Breast epithelium (tissue), 4 donors: ENCODE measurements around the gene ID3. TPM values are rescaled to one million over a fixed set of nuclear protein-coding genes. Genes with fewer than 3 reads are reported as not detected.

Experiments
- DNase-seq, 2 donors: peaks; one replicate each; pipeline ENCODE4 v3.0.0-alpha.2; 2019; ENCODE audit warnings: low spot score in 2 of 2
- H3K27ac ChIP-seq, 2 donors: fragments of 200-600 bp; sonication (generic) in 1 of 2; one replicate each; pipeline ENCODE4 v1.5.1; 2016 to 2019; ENCODE audit warnings: mild to moderate bottlenecking in 1 of 2
- H3K27me3 ChIP-seq, 2 donors: fragments of 200-600 bp; sonication (generic) in 1 of 2; one replicate each; pipeline versions ENCODE4 v1.5.1 to v1.6.0; 2017 to 2019; ENCODE audit warnings: control low read depth in 1 of 2, mild to moderate bottlenecking in 1 of 2
- H3K36me3 ChIP-seq: fragments of 200-600 bp; one replicate; pipeline ENCODE4 v1.5.1; 2019
- H3K4me1 ChIP-seq, 2 donors: fragments of 200-600 bp; sonication (generic); one replicate each; pipeline ENCODE4 v1.5.1; 2016 to 2019; ENCODE audit warnings: control low read depth in 1 of 2
- H3K4me3 ChIP-seq, 3 donors: fragments of 200-600 bp; sonication (generic); 1 replicate in 2 of 3; 2 replicates in 1 of 3; pipeline ENCODE4 v1.5.1; 2016 to 2019; ENCODE audit warnings: mild to moderate bottlenecking in 3 of 3, moderate library complexity in 2 of 3
- H3K9me3 ChIP-seq, 2 donors: fragments of 200-600 bp; sonication (generic) in 1 of 2; one replicate each; pipeline ENCODE4 v1.5.1; 2016 to 2019; ENCODE audit warnings: control low read depth in 1 of 2
- CTCF ChIP-seq, 3 donors: fragments of 450-650 bp; IDR thresholded peaks; one replicate each; pipeline ENCODE4 v1.5.1; 2016 to 2017; ENCODE audit warnings: antibody characterized with exemption in 3 of 3, mild to moderate bottlenecking in 3 of 3, moderate library complexity in 3 of 3
- POLR2A ChIP-seq: fragments of 450-650 bp; IDR thresholded peaks from one replicate; pipeline ENCODE4 v1.6.1; 2016; ENCODE audit warnings: antibody characterized with exemption, mild to moderate bottlenecking, moderate library complexity
- POLR2AphosphoS5 ChIP-seq, 3 donors: sonication (generic); formaldehyde crosslinking; IDR thresholded peaks; one replicate each; pipeline ENCODE4 v1.6.1; 2017; ENCODE audit warnings: antibody characterized with exemption in 3 of 3
- intact Hi-C: fragments of 100-400 bp; cut with DNase I; formaldehyde crosslinking; loops from one replicate; pipeline ENCODE4 v1.15.1; 2023; ENCODE audit warnings: low total_unique reads
- total RNA-seq, 3 donors: library from RNA; depleted of rRNA; stranded (reverse); fragments of >200 nt; gene quantifications; one replicate each; pipeline ENCODE4 v1.1.0, GENCODE V29; 2016

Gene ID3
- total RNA-seq, 3 donors from 2014 or later = 79.9 to 133 (median 90.9) TPM

- TF ChIP-seq POLR2A (no peak), CTCF (IDR thresholded peaks at IDR 0.05) (no peak), POLR2AphosphoS5 (IDR thresholded peaks at IDR 0.05) (no peak)
- H3K36me3 ChIP-seq = no peaks in the 10 kb centered on the region
- H3K27me3 ChIP-seq = no peaks in the 10 kb centered on the region
- intact Hi-C loops = no loop called here
- H3K27ac ChIP-seq = peak overlapping the region; percentile 68 to 73
- DNase-seq = no peak
- peaks cover 0 to 3% of the 10 kb centered on the region in 2 donors for H3K4me1 ChIP-seq
- peak overlapping the region; percentile 55 to 67 (median 62) for H3K4me3 ChIP-seq
- H3K9me3 ChIP-seq = no peaks in the 10 kb centered on the region
Measured at GRCh38 chr1:23568608-23569383, 9.5 kb upstream of the ID3 start.

DNA sequence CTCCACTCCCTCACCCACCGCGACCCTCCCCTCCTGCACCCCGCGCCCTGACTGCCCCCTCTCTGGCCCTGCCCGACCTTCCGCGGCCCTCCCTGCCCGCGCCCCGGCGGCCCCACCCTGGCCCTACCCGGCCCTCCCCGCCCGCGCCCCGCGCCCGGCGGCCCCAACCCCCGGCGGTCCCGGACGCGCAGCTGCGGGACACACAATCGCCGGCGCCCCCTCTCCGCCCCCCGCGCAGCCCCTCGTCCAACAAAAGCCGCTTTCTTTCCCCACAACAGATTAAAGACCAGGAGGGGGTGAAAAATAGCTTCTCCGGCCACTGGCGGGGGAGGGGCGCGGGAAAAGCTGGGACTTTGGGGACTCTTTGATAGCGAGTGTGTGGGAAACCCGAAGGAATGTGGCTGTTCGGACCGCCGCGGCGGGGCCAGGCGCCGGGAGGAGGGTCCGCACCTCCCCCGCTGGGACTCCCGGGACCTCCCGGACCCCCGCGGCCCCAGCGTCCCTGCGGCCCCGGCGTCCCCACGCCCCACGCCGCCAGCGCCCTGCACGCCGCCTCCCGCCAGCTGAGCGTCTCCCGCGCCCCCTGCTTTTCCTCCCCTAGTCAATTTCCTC is 8.8 kb upstream of the ID3 start:
- intact Hi-C loops = no loop called here

DNA sequence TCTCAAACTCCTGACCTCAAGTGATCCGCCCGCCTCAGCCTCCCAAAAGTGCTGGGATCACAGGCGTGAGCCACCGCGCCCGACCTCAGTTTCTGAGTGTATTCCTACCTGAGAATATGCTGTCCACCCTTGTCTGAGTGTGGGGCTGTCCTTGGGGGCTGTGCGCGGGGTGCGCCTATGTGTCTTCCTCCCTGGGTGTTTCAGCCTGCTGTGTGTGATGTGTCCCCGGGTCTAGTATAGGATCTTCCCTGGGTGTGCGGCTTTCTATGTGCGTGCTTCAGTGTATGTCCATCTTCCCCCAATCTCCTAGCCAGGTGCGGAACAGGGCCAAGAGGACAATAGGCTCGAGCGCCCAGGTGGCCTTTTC is 8.3 kb upstream of the ID3 start:
- peak overlapping the region; percentile 68 to 73 for H3K27ac ChIP-seq
- H3K36me3 ChIP-seq = no peaks in the 10 kb centered on the region
- no peaks in the 10 kb centered on the region for H3K27me3 ChIP-seq
- H3K4me3 ChIP-seq = peak overlapping the region; percentile 55 to 67 (median 62)
- DNase-seq = no peak
- intact Hi-C loops = no loop called here
- no peak for TF ChIP-seq POLR2A
- no peak for TF ChIP-seq POLR2AphosphoS5 (IDR thresholded peaks at IDR 0.05)
- TF ChIP-seq CTCF (IDR thresholded peaks at IDR 0.05) = no peak
- no peaks in the 10 kb centered on the region for H3K9me3 ChIP-seq
- peaks cover 0 to 3% of the 10 kb centered on the region in 2 donors for H3K4me1 ChIP-seq

More for the DNA sequence above, 8.8 kb upstream of the ID3 start:
- TF ChIP-seq POLR2A (no peak), POLR2AphosphoS5 (IDR thresholded peaks at IDR 0.05) (no peak), CTCF (IDR thresholded peaks at IDR 0.05) (no peak)
- peaks cover 0 to 3% of the 10 kb centered on the region in 2 donors for H3K4me1 ChIP-seq
- H3K27ac ChIP-seq = peak overlapping the region; percentile 68 to 73
- H3K36me3 ChIP-seq = no peaks in the 10 kb centered on the region
- H3K27me3 ChIP-seq = no peaks in the 10 kb centered on the region
- no peaks in the 10 kb centered on the region for H3K9me3 ChIP-seq
- H3K4me3 ChIP-seq = peak overlapping the region; percentile 55 to 67 (median 62)
- DNase-seq = no peak

GRCh38 chr1:23566304-23566703 is 7.0 kb upstream of the ID3 start:
- intact Hi-C loops = no loop called here
- Histone ChIP-seq H3K4me1 (peaks cover 0 to 3% of the 10 kb centered on the region in 2 donors), H3K4me3 (no peak overlapping the region), H3K27me3 (no peaks in the 10 kb centered on the region), H3K9me3 (no peaks in the 10 kb centered on the region), H3K36me3 (no peaks in the 10 kb centered on the region), H3K27ac (no peak overlapping the region)
- TF ChIP-seq CTCF (IDR thresholded peaks at IDR 0.05) = no peak
- no peak for TF ChIP-seq POLR2AphosphoS5 (IDR thresholded peaks at IDR 0.05)
- no peak for TF ChIP-seq POLR2A
- no peak for DNase-seq

DNA sequence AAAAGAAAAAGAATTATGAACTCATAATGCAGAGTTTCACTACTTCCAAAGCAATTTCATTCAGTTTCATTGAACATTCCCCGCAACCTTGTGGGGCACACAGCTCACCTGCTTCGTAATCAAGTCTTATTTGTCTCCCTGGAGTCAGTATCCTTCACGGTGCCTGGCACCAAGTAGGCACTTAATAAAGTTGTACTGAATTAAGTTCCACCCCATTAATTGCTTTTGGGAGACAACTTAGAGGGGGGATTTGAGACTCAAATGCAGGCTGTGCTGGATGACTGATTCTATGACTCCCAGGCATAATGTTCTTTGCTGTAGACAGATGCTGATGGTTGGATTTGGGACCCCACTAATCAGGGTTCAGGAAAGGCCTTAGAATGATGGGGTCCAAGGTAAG is 6.5 kb upstream of the ID3 start:
- no peak overlapping the region for H3K4me3 ChIP-seq
- no peaks in the 10 kb centered on the region for H3K36me3 ChIP-seq
- H3K27me3 ChIP-seq = no peaks in the 10 kb centered on the region
- intact Hi-C loops = no loop called here
- peaks cover 0 to 3% of the 10 kb centered on the region in 2 donors for H3K4me1 ChIP-seq
- no peak for DNase-seq
- H3K9me3 ChIP-seq = no peaks in the 10 kb centered on the region
- TF ChIP-seq CTCF (IDR thresholded peaks at IDR 0.05) (no peak), POLR2AphosphoS5 (IDR thresholded peaks at IDR 0.05) (no peak), POLR2A (no peak)
- H3K27ac ChIP-seq = no peak overlapping the region
